HEK293 (cell line): ENCODE results near the gene SPC24.

Experiments
- CTCF ChIA-PET: fragments of 350-600 bp; formaldehyde crosslinking; extraction: SDS; loops from one replicate; lab custom pipeline; 2021; ENCODE audit warnings: antibody characterized with exemption; lab: Yijun Ruan, JAX
- POLR2A ChIA-PET: fragments of 300-600 bp; formaldehyde crosslinking; extraction: SDS; loops from one replicate; lab custom pipeline; 2020; ENCODE audit warnings: antibody characterized with exemption, inconsistent platforms; lab: Yijun Ruan, JAX
- H3K27ac ChIP-seq: fragments of 200-500 bp; sonication (Bioruptor generic); 2 replicates; pipeline ENCODE4 v1.5.1; 2014; ENCODE audit warnings: low read depth, low read length, control low read depth, inconsistent platforms; ENCODE audit errors: extremely low read depth
- H3K36me3 ChIP-seq, 2 experiments: fragments of 200-500 bp in 1 of 2; sonication (Bioruptor generic) in 1 of 2; 1 replicate in 1 of 2; 2 replicates in 1 of 2; pipeline ENCODE4 v1.5.1; 2014 to 2017; ENCODE audit warnings: inconsistent platforms in 2 of 2, low read length in 2 of 2; ENCODE audit not compliant: control insufficient read depth in 2 of 2, insufficient read depth in 1 of 2
- H3K4me1 ChIP-seq: fragments of 200-500 bp; sonication (Bioruptor generic); 2 replicates; pipeline ENCODE4 v1.5.1; 2014; ENCODE audit warnings: mild to moderate bottlenecking, low read length, inconsistent platforms; ENCODE audit not compliant: control insufficient read depth, insufficient read depth
- H3K4me3 ChIP-seq: 2 replicates; pipeline ENCODE4 v1.5.1; 2011; ENCODE audit warnings: low read depth, mild to moderate bottlenecking, control low read depth, low read length, moderate library complexity
- H3K9me3 ChIP-seq: fragments of 200-500 bp; sonication (Bioruptor generic); 2 replicates; pipeline ENCODE4 v1.5.1; 2014; ENCODE audit warnings: low read depth, low read length, inconsistent platforms; ENCODE audit not compliant: control insufficient read depth, insufficient read depth
- ATF2 ChIP-seq: fragments of 450-650 bp; formaldehyde crosslinking; IDR thresholded peaks from 2 replicates; pipeline ENCODE4 v1.5.1; 2016; ENCODE audit warnings: missing biosample characterization, missing genetic modification characterization, low read depth
- KLF16 ChIP-seq: fragments of 450-650 bp; formaldehyde crosslinking; IDR thresholded peaks from 2 replicates; pipeline ENCODE4 v1.5.1; 2017; ENCODE audit warnings: missing biosample characterization, missing genetic modification characterization
- TCF7L2 ChIP-seq: IDR thresholded peaks from 2 replicates; pipeline ENCODE4 v1.6.1; 2011; ENCODE audit warnings: low read depth, mild to moderate bottlenecking, inconsistent platforms, low read length, moderate library complexity, borderline replicate concordance
- TSHZ1 ChIP-seq: fragments of 450-650 bp; formaldehyde crosslinking; IDR thresholded peaks from 2 replicates; pipeline ENCODE4 v1.5.1; 2016; ENCODE audit warnings: missing biosample characterization, missing genetic modification characterization, borderline replicate concordance
- WT1 ChIP-seq: fragments of 450-650 bp; formaldehyde crosslinking; IDR thresholded peaks from 2 replicates; pipeline ENCODE4 v1.5.1; 2016; ENCODE audit warnings: missing biosample characterization, missing genetic modification characterization
- ZBTB17 ChIP-seq: fragments of 450-650 bp; formaldehyde crosslinking; IDR thresholded peaks from 2 replicates; pipeline ENCODE4 v1.5.1; 2016; ENCODE audit warnings: missing biosample characterization, missing genetic modification characterization
- ZBTB21 ChIP-seq: fragments of 450-650 bp; formaldehyde crosslinking; IDR thresholded peaks from 2 replicates; pipeline ENCODE4 v1.5.1; 2017; ENCODE audit warnings: missing biosample characterization, missing genetic modification characterization
- ZBTB6 ChIP-seq: fragments of 450-650 bp; formaldehyde crosslinking; IDR thresholded peaks from 2 replicates; pipeline ENCODE4 v1.5.1; 2017; ENCODE audit warnings: missing biosample characterization, missing genetic modification characterization
- ZBTB8A ChIP-seq: fragments of 450-650 bp; formaldehyde crosslinking; IDR thresholded peaks from 2 replicates; pipeline ENCODE4 v1.5.1; 2016; ENCODE audit warnings: missing biosample characterization, missing genetic modification characterization
- ZNF121 ChIP-seq: fragments of 450-650 bp; formaldehyde crosslinking; IDR thresholded peaks from 2 replicates; pipeline ENCODE4 v1.5.1; 2016; ENCODE audit warnings: missing biosample characterization, missing genetic modification characterization
- ZNF132 ChIP-seq: fragments of 450-650 bp; formaldehyde crosslinking; IDR thresholded peaks from 2 replicates; pipeline ENCODE4 v1.5.1; 2017; ENCODE audit warnings: missing biosample characterization, missing genetic modification characterization, borderline replicate concordance
- ZNF157 ChIP-seq: fragments of 450-650 bp; formaldehyde crosslinking; IDR thresholded peaks from 2 replicates; pipeline ENCODE4 v1.5.1; 2016; ENCODE audit warnings: missing biosample characterization, missing genetic modification characterization
- ZNF169 ChIP-seq: fragments of 450-650 bp; formaldehyde crosslinking; IDR thresholded peaks from 2 replicates; pipeline ENCODE4 v1.5.1; 2016; ENCODE audit warnings: missing biosample characterization, missing genetic modification characterization
- ZNF2 ChIP-seq: fragments of 450-650 bp; formaldehyde crosslinking; IDR thresholded peaks from 2 replicates; pipeline ENCODE4 v1.5.1; 2016; ENCODE audit warnings: missing biosample characterization, missing genetic modification characterization
- ZNF24 ChIP-seq: fragments of 450-650 bp; formaldehyde crosslinking; IDR thresholded peaks from 2 replicates; pipeline ENCODE4 v1.5.1; 2016; ENCODE audit warnings: missing biosample characterization, missing genetic modification characterization
- ZNF302 ChIP-seq: fragments of 450-650 bp; formaldehyde crosslinking; IDR thresholded peaks from 2 replicates; pipeline ENCODE4 v1.5.1; 2016; ENCODE audit warnings: missing biosample characterization, missing genetic modification characterization, low read depth
- ZNF335 ChIP-seq: fragments of 450-650 bp; formaldehyde crosslinking; conservative IDR thresholded peaks from 2 replicates; pipeline ENCODE4 v1.5.1; 2016; ENCODE audit warnings: missing biosample characterization, missing genetic modification characterization
- ZNF501 ChIP-seq: fragments of 450-650 bp; formaldehyde crosslinking; IDR thresholded peaks from 2 replicates; pipeline ENCODE4 v1.5.1; 2016; ENCODE audit warnings: missing biosample characterization, missing genetic modification characterization
- ZNF580 ChIP-seq: fragments of 450-650 bp; formaldehyde crosslinking; IDR thresholded peaks from 2 replicates; pipeline ENCODE4 v1.5.1; 2016; ENCODE audit warnings: missing biosample characterization, missing genetic modification characterization
- ZNF596 ChIP-seq: fragments of 450-650 bp; IDR thresholded peaks from 2 replicates; pipeline ENCODE4 v1.5.0; 2018; ENCODE audit warnings: missing biosample characterization, mild to moderate bottlenecking, missing genetic modification characterization, moderate library complexity
- ZNF660 ChIP-seq: fragments of 450-650 bp; IDR thresholded peaks from 2 replicates; pipeline ENCODE4 v1.5.1; 2018; ENCODE audit warnings: missing biosample characterization, mild to moderate bottlenecking, missing genetic modification characterization
- ZNF677 ChIP-seq: fragments of 450-650 bp; IDR thresholded peaks from 2 replicates; pipeline ENCODE4 v1.5.0; 2018; ENCODE audit warnings: missing biosample characterization, mild to moderate bottlenecking, missing genetic modification characterization, moderate library complexity
- ZNF692 ChIP-seq: fragments of 450-650 bp; formaldehyde crosslinking; IDR thresholded peaks from 2 replicates; pipeline ENCODE4 v1.5.1; 2016; ENCODE audit warnings: missing biosample characterization, missing genetic modification characterization
- ZNF747 ChIP-seq: fragments of 450-650 bp; formaldehyde crosslinking; IDR thresholded peaks from 2 replicates; pipeline ENCODE4 v1.5.1; 2016; ENCODE audit warnings: missing biosample characterization, missing genetic modification characterization
- ZNF792 ChIP-seq: fragments of 450-650 bp; formaldehyde crosslinking; IDR thresholded peaks from 2 replicates; pipeline ENCODE4 v1.5.1; 2016; ENCODE audit warnings: missing biosample characterization, missing genetic modification characterization
- ZSCAN30 ChIP-seq: fragments of 450-650 bp; IDR thresholded peaks from 2 replicates; pipeline ENCODE4 v1.5.1; 2018; ENCODE audit warnings: missing biosample characterization, mild to moderate bottlenecking, missing genetic modification characterization, moderate library complexity
- TF ChIP-seq, protein P1 (sequence below): fragments of 450-650 bp; formaldehyde crosslinking; IDR thresholded peaks from 2 replicates; pipeline ENCODE4 v1.5.1; 2016; ENCODE audit warnings: missing biosample characterization, missing genetic modification characterization
- TF ChIP-seq, protein P2 (sequence below): fragments of 450-650 bp; formaldehyde crosslinking; IDR thresholded peaks from 2 replicates; pipeline ENCODE4 v1.5.1; 2016; ENCODE audit warnings: missing biosample characterization, missing genetic modification characterization

The SPC24 gene

GRCh38 chr19:11145536-11145924, 10.1 kb downstream of the SPC24 start:
- peaks cover 16 to 45% of the 10 kb centered on the region in 2 experiments; a peak in 2 of 3 replicates for H3K36me3 ChIP-seq
- no peak overlapping the region for H3K4me3 ChIP-seq
- peaks cover 14% of the 10 kb centered on the region for H3K4me1 ChIP-seq
- no peaks in the 10 kb centered on the region for H3K9me3 ChIP-seq
- no peak overlapping the region for H3K27ac ChIP-seq
- CTCF ChIA-PET, result interaction anchor here (0.8 kb wide), 1 partner anchor 15 kb away, joined by 4 read pairs; no protein-coding TSS in a partner anchor
- POLR2A ChIA-PET, result interaction anchor here (4.0 kb wide), 1 partner anchor 8 kb away, joined by 37 read pairs; the partner anchor contains the start of gene SPC24
- TF ChIP-seq ZNF792 (tag by site-specific recombination) (no peak), ZBTB6 (tag by site-specific recombination) (no peak), ZNF121 (tag by site-specific recombination) (no peak), TCF7L2 (no peak), ZSCAN30 (tag by site-specific recombination) (0 out of 2 replicates have a peak, but pooled peaks have one; percentile 26), ZNF660 (0 out of 2 replicates have a peak, but pooled peaks have one; percentile 12), ATF2 (tag by site-specific recombination) (no peak), ZNF302 (tag by site-specific recombination) (no peak), ZNF692 (tag by site-specific recombination) (no peak), ZBTB17 (tag by site-specific recombination) (no peak), ZNF747 (no peak), TSHZ1 (tag by site-specific recombination) (no peak), ZNF2 (tag by site-specific recombination) (0 out of 2 replicates have a peak, but pooled peaks have one; percentile 15), ZBTB8A (tag by site-specific recombination) (no peak), ZNF24 (tag by site-specific recombination) (peak; percentile 24; the same call in 1 of the 2 replicates), ZNF501 (tag by site-specific recombination) (no peak), ZNF677 (tag by site-specific recombination) (no peak), ZNF596 (tag by site-specific recombination) (no peak), ZNF335 (tag by site-specific recombination) (no peak), ZBTB21 (tag by site-specific recombination) (no peak), ZNF132 (tag by site-specific recombination) (no peak), WT1 (tag by site-specific recombination) (no peak), ZNF580 (tag by site-specific recombination) (peak; percentile 92), KLF16 (tag by site-specific recombination) (no peak), ZNF169 (tag by site-specific recombination) (no peak), ZNF157 (tag by site-specific recombination) (no peak)
- TF ChIP-seq, protein P1, sequence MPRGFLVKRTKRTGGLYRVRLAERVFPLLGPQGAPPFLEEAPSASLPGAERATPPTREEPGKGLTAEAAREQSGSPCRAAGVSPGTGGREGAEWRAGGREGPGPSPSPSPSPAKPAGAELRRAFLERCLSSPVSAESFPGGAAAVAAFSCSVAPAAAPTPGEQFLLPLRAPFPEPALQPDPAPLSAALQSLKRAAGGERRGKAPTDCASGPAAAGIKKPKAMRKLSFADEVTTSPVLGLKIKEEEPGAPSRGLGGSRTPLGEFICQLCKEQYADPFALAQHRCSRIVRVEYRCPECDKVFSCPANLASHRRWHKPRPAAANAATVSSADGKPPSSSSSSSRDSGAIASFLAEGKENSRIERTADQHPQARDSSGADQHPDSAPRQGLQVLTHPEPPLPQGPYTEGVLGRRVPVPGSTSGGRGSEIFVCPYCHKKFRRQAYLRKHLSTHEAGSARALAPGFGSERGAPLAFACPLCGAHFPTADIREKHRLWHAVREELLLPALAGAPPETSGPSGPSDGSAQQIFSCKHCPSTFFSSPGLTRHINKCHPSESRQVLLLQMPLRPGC (tag by site-specific recombination), result no peak
- TF ChIP-seq, protein P2, sequence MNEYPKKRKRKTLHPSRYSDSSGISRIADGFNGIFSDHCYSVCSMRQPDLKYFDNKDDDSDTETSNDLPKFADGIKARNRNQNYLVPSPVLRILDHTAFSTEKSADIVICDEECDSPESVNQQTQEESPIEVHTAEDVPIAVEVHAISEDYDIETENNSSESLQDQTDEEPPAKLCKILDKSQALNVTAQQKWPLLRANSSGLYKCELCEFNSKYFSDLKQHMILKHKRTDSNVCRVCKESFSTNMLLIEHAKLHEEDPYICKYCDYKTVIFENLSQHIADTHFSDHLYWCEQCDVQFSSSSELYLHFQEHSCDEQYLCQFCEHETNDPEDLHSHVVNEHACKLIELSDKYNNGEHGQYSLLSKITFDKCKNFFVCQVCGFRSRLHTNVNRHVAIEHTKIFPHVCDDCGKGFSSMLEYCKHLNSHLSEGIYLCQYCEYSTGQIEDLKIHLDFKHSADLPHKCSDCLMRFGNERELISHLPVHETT, result peak; percentile 60; the same call in 1 of the 2 replicates
